Glomerular visceral epithelial cell (primary cell): ENCODE results near the gene GPAT3.
"Not testable (repeated sequence)": the region's sequence is repeated elsewhere in the genome, so short reads cannot be mapped to it uniquely, and the experiment has no call there.

ENCODE experiments used
- DNase-seq: peaks from one replicate; pipeline ENCODE4 v3.0.0-alpha.2; 2016; ENCODE audit errors: extremely low spot score

Gene GPAT3

DNA sequence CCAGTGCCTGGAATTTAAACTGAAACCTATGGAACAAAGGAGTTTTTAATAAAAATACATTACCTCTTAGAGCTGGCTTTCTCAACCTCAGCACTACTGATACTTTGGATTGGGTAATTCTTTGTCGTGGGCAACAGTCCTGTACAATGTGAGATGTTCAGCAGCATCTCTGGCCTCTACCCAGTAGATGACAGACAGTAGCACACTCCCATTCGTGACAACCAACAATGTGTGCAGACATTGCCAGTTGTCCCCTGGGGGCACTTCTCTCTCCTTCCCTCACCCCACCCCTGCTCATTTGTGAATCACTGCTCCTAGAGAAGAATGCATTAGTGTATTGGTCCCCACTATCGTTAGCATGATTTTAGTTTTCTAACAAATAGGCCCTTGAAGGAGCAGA is 16.2 kb downstream of the GPAT3 start:
- no peak for DNase-seq

- peak; percentile 71 for DNase-seq
Measured at GRCh38 chr4:83552924-83553323, 17.0 kb downstream of the GPAT3 start.

- DNase-seq = no peak
Measured at GRCh38 chr4:83556006-83556707, 20.2 kb downstream of the GPAT3 start.

DNA sequence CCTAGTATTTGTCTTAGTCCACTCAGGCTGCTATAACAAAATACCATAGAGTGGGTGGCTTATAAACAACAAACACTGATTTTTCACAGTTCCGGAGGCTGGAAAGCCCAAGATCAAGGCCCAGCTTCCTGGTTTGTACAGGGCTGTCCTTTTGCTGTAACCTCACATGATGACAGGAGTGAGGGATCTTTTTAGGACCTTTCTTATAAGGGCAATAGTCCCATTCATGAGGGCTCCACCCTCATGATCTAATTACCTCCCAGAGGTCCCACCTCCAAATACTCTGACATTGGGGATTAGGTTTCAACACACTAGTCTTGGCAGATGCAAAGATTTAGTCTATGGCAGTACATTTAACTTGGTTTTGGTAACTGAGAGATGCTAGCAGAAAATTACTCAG is 20.9 kb downstream of the GPAT3 start:
- DNase-seq = no peak

- no peak for DNase-seq
Measured at GRCh38 chr4:83558059-83558653, 22.2 kb downstream of the GPAT3 start.

DNA sequence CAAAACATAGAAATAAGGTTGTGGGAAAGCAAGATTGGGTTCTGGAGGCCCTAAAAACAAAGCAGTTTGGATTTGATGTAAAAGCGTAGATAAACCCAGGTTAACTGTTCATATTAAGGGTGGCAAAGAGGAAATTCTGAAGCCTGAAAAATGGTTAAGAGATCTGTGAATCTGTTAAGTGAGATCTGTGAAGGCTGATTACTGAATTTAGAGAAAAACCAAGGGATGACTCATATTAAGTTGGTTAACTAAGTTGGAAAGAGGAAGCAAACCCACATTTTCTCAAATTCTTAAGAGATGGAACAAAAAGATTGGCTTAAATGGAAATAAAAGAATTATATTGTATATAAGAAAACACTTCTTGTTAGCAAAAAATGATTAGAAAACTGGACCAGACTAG is 22.8 kb downstream of the GPAT3 start:
- peak; percentile 31 for DNase-seq

GRCh38 chr4:83560523-83560922 is 24.6 kb downstream of the GPAT3 start:
- no peak for DNase-seq

- peak; percentile 73 for DNase-seq
Measured at GRCh38 chr4:83561381-83561780, 25.5 kb downstream of the GPAT3 start.

GRCh38 chr4:83563998-83564397 is 28.1 kb downstream of the GPAT3 start:
- no peak for DNase-seq

GRCh38 chr4:83568062-83568461 is 32.2 kb downstream of the GPAT3 start:
- DNase-seq = no peak

- no peak for DNase-seq
Measured at GRCh38 chr4:83569429-83569828, 33.5 kb downstream of the GPAT3 start.

DNA sequence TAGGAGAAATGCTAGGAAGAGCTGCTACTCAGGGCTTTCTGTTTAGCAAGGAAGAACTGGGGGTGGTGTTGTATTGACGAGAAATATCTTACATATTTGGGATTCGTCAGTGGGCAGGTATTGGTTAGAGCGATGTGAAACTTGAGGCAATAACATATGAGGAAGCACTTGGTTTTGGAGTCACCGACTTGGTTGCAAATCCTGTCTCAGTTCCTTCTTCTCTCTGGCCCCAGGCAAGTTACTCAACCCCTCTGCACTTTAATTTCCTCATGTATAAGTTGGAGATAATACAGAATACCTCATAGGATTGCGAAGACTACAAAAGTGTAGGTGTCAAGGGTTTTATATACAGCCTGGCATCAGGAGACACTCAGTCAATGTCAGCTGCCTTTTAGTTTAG is 34.1 kb downstream of the GPAT3 start:
- no peak for DNase-seq

GRCh38 chr4:83572848-83573247 is 36.9 kb downstream of the GPAT3 start:
- no peak for DNase-seq

DNA sequence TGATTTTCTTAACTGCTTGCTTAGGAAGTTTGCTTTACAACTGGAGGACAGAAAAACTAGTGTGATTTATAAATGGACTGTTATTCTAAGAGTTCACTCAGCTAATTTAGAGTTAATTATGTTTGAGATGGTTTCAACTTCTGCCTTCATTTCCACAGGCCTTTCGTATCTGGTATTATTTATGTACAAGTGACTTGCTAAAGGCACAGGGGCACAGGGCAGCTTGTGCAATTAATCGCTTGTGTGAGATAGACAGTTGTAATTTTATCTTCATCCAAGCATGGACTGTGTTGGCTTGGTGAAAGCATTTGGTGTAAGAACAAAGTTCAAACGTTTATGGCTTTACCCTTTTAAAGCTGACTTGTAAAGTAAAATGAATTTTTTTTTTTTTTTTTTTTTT is 38.3 kb downstream of the GPAT3 start:
- no peak for DNase-seq

GRCh38 chr4:83576237-83576636 is 40.3 kb downstream of the GPAT3 start:
- DNase-seq = not testable (repeated sequence)

GRCh38 chr4:83581411-83582288 is 45.7 kb downstream of the GPAT3 start:
- no peak for DNase-seq

GRCh38 chr4:83582289-83582785 is 46.4 kb downstream of the GPAT3 start:
- DNase-seq = peak; percentile 70

GRCh38 chr4:83585982-83586508 is 50.1 kb downstream of the GPAT3 start:
- DNase-seq = no peak

DNA sequence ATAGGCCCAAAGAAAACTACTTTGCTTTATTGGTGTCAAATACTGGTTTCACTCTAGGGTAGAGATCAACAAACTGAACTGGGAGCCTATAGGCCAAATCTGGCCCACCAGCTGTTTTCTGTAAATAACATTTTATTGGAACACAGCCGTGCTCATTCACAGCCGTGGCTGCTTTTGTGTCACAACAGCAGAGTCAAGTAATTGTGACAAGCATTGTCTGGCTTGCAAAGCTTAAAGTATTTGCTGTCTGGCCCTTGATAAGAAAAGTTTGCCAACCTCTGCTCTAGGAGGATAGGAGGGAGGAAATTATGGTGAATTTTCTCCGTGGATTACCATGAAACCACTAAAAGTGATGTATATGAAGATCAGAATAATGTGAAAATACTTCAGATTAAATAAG is 53.4 kb downstream of the GPAT3 start:
- DNase-seq = no peak

DNA sequence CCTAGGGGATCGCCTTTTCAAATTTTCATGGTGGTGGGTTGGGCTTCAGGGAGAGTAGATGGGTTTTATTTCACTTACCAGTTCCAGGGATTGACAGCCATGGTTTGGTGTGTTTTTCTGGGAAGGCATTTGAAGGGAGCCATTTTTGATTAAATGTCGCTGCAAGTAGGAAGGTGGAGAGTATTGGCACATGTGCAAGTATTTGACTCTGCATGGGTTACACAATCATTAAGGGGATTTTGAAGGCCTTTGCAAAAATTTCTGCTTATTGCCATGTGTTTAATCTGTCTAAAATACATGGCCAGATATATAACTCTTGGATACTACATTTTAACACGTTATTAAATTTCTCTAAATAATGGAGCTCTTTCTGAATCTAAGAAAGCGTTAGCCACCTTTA is 55.1 kb downstream of the GPAT3 start:
- no peak for DNase-seq

GRCh38 chr4:83591730-83592129 is 55.8 kb downstream of the GPAT3 start:
- DNase-seq = no peak

DNA sequence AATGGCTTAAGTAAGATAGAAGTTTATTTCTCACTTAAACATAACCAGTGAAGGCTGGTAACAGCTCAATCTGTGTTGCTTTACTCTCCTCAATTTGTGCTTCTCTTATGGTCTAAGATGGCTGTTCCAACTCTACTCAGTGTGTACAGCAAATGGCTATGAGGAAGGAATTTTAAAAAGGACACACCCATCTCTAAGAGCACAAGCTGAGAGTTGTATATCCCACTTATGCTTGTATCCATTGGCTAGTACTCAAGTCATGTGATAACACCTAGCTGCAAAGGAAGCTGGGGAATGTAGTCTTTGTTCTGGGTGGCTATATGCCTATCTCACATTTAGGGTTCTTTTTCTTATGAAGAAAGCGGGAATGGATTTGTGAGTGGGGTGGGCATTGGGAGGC is 63.3 kb downstream of the GPAT3 start:
- DNase-seq = peak; percentile 10
